ENCODE results near the gene JCAD.

DNA sequence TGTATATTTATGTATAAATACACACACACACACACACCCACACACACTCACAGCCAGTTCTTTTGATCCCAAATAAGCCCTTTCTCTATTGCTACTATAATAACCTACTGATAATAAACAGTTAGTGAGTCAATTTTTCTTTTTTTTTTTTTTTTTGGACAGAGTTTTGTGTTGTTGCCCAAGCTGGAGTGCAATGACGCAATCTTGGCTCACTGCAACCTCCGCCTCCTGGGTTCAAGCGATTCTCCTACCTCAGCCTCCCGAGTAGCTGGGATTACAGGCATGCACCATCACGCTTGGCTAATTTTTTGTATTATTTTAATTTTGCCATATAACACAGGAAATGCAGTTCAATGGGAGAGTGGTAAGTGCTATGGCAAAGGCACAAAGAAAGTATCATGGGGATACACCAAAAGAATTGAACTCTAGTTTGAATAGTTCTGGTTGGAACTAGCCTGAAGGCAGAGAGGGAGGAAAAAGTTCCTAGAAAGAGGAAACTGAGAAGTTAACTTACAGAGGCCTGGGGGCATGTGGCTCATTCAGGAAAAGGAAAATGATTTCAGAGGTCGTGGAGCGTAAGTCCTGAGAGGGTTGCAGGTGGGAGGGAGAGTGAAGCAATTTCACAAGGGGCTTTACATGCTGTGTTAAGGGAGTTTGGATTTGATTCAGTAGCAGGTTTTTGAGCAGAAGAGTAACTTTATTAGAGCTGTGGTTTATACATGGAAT is 44.4 kb upstream of the JCAD start:
- TF ChIP-seq, protein P1, sequence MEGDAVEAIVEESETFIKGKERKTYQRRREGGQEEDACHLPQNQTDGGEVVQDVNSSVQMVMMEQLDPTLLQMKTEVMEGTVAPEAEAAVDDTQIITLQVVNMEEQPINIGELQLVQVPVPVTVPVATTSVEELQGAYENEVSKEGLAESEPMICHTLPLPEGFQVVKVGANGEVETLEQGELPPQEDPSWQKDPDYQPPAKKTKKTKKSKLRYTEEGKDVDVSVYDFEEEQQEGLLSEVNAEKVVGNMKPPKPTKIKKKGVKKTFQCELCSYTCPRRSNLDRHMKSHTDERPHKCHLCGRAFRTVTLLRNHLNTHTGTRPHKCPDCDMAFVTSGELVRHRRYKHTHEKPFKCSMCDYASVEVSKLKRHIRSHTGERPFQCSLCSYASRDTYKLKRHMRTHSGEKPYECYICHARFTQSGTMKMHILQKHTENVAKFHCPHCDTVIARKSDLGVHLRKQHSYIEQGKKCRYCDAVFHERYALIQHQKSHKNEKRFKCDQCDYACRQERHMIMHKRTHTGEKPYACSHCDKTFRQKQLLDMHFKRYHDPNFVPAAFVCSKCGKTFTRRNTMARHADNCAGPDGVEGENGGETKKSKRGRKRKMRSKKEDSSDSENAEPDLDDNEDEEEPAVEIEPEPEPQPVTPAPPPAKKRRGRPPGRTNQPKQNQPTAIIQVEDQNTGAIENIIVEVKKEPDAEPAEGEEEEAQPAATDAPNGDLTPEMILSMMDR (conservative IDR thresholded peaks at IDR 0.05): no peak
- no peak for TF ChIP-seq EZH2 (IDR thresholded peaks at IDR 0.05; ENCODE audit: low read depth)

All from PC-9 (cell line).